ENCODE data around the gene RBM27.

RBM27 gene

GRCh38 chr5:146221234-146221633 is 17.8 kb downstream of the RBM27 start:
- DNase-seq (ENCODE audit: low read depth): no peak
- no peak for TF ChIP-seq CTCF (IDR thresholded peaks at IDR 0.05; ENCODE audit: control insufficient read depth, insufficient read depth, low read depth, low read length, missing control alignments)
- H3K4me3 ChIP-seq (ENCODE audit: control insufficient read depth, low read depth, low read length): no peak overlapping the region

GRCh38 chr5:146222005-146222404 is 18.6 kb downstream of the RBM27 start:
- TF ChIP-seq CTCF (IDR thresholded peaks at IDR 0.05; ENCODE audit: control insufficient read depth, insufficient read depth, low read depth, low read length, missing control alignments): no peak
- DNase-seq (ENCODE audit: low read depth): no peak
- no peak overlapping the region for H3K4me3 ChIP-seq (ENCODE audit: control insufficient read depth, low read depth, low read length)

GRCh38 chr5:146223179-146223578 is 19.8 kb downstream of the RBM27 start:
- no peak for TF ChIP-seq CTCF (IDR thresholded peaks at IDR 0.05; ENCODE audit: control insufficient read depth, insufficient read depth, low read depth, low read length, missing control alignments)
- H3K4me3 ChIP-seq (ENCODE audit: control insufficient read depth, low read depth, low read length): no peak overlapping the region
- no peak for DNase-seq (ENCODE audit: low read depth)

GRCh38 chr5:146229222-146229621 is 25.8 kb downstream of the RBM27 start:
- TF ChIP-seq CTCF (IDR thresholded peaks at IDR 0.05; ENCODE audit: control insufficient read depth, insufficient read depth, low read depth, low read length, missing control alignments): no peak
- no peak overlapping the region for H3K4me3 ChIP-seq (ENCODE audit: control insufficient read depth, low read depth, low read length)
- DNase-seq (ENCODE audit: low read depth): no peak

- no peak for DNase-seq (ENCODE audit: low read depth)
- no peak overlapping the region for H3K4me3 ChIP-seq (ENCODE audit: control insufficient read depth, low read depth, low read length)
- TF ChIP-seq CTCF (IDR thresholded peaks at IDR 0.05; ENCODE audit: control insufficient read depth, insufficient read depth, low read depth, low read length, missing control alignments): no peak
Observed at GRCh38 chr5:146232223-146232622, 28.8 kb downstream of the RBM27 start.

GRCh38 chr5:146233441-146233840 is 30.0 kb downstream of the RBM27 start:
- no peak for TF ChIP-seq CTCF (IDR thresholded peaks at IDR 0.05; ENCODE audit: control insufficient read depth, insufficient read depth, low read depth, low read length, missing control alignments)
- H3K4me3 ChIP-seq (ENCODE audit: control insufficient read depth, low read depth, low read length): no peak overlapping the region
- DNase-seq (ENCODE audit: low read depth): no peak

- no peak for TF ChIP-seq CTCF (IDR thresholded peaks at IDR 0.05; ENCODE audit: control insufficient read depth, insufficient read depth, low read depth, low read length, missing control alignments)
- DNase-seq (ENCODE audit: low read depth): no peak
- no peak overlapping the region for H3K4me3 ChIP-seq (ENCODE audit: control insufficient read depth, low read depth, low read length)
Observed at GRCh38 chr5:146238973-146239372, 35.6 kb downstream of the RBM27 start.

All from AG09309 (cell line).